ENCODE data around the gene EDDM13.
"Not testable (repeated sequence)": the region's sequence is repeated elsewhere in the genome, so short reads cannot be mapped to it uniquely, and the experiment has no call there.

EDDM13 gene

DNA sequence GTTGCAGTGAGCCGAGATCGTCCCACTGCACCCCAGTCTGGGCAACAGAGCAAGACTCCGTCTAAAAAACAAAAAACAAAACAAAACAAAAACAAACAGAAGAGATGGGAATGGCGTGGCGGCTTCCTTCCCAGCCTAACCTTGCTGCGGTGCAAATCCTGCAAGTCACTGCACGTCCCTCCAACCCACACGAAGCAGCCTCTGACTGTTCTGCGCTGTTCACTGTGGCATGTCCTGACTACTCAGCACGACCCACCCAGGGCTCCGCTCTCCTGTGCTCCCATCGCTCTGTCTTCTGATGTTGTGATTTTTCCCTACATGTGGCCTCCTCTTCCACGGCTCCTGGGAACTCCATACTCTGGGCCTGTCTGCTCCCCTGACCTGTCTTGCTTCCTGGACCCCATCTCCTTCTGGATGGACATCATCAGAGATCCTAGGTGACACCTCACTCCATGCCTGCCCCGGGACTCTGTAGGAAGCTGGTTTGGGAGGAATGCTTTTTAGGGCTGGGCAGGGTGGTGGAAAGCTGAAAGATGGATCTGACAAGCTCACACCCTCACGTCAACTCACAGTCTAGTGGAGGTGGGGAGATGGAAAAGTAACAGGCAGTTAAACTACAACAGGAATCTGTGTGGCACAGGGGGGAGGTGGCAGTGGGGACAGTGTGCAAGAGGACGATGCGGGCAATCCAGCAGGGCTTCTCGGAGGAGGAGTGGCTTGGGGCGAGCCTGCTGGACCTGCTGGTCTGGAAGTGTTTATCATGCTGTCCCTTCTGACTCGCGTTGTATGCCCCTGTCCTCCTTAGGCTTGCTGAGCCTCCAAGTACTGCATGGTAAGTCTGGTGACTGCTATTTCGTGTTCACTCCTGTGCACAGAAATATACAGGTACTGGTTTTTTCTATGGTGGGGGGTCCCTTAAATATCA lies 23.2 kb downstream of the EDDM13 start:
- no peak for DNase-seq (ENCODE audit: low read depth in 2 of 2)

DNA sequence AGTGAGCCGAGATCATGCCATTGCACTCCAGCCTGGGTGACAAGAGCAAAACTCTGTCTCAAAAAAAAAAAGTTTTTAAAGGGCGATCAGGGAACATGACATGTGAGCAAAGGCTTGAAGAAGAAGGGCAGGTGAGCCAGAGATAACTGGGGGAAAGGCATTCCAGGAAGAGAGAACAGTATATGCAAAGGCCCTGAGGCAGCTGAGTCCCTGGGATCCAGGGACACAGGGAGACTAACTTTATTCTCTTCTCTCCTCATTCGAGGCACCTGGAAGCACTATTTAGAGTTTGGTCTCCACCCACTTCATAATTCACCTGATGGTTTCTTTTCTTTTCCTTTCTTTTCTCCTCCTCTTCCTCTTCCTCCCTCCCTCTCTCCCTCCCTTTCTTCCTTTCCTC lies 24.5 kb downstream of the EDDM13 start:
- no peak for DNase-seq (ENCODE audit: low read depth in 2 of 2)

DNA sequence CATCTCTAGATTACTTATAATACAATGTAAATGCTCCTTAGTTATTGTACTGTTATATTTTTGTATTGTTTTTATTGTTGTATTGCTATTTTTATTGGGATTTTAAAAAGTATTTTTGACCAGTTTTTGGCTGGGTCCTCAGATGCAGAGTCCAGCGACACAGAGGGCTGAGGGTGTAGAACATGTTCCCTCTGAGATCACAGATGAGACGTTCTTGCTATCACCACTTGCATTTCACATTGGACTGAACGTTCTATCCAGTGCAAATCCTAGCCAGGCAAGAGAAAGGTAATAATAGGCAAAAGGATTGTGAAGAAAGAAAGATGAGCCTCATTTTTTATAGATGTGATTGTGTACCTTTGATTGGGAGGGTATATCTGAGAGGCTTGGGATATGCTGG lies 27.1 kb downstream of the EDDM13 start:
- DNase-seq (ENCODE audit: low read depth in 2 of 2) = no peak

- DNase-seq (ENCODE audit: low read depth in 2 of 2) = no peak
Observed at GRCh38 chr19:56301155-56301554, 28.6 kb downstream of the EDDM13 start.

- DNase-seq (ENCODE audit: low read depth in 2 of 2) = no peak
Observed at GRCh38 chr19:56301886-56302620, 29.5 kb downstream of the EDDM13 start.

- DNase-seq (ENCODE audit: low read depth in 2 of 2) = no peak
Observed at GRCh38 chr19:56304243-56304642, 31.7 kb downstream of the EDDM13 start.

DNA sequence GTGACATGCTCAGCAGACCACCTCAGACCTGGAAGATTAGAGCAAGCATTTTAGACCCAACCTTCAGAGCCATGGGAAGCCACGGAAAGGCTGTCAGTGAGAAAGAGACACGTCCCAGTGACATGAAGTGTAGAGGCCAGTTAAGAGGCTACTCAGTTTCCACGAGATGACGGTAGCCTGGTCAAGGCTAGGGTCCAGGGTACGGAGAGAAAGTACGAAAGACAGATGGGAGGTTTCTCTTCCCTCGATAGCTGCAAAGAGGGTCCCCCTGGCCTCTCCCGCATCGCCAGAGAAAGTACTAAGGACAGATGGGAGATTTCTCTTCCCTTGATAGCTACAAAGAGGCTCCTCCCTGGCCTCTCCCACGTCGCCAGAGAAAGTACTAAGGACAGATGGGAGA lies 33.5 kb downstream of the EDDM13 start:
- DNase-seq (ENCODE audit: low read depth in 2 of 2) = no peak

GRCh38 chr19:56307062-56307461 lies 34.5 kb downstream of the EDDM13 start:
- not testable (repeated sequence) for DNase-seq (ENCODE audit: low read depth in 2 of 2)

DNA sequence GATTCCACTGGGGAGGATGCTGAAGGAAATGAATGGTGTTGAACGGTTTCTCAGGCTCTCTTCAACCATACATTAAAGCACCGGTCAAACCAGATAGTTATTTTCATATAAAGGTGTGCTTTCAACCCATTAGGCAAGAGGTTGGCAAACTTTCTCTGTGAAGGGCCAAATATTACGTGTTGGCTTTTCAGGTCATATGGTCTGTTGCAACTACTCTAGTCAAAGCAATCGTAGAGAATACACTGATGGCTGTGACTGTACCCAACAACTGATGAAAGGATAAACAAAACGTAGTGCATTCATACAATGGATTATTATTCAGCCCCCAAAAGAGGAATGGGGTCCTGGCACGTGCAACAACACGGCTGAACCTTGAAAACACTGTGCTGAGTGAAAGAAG lies 36.2 kb downstream of the EDDM13 start:
- DNase-seq (ENCODE audit: low read depth in 2 of 2) = no peak

GRCh38 chr19:56309511-56310185 lies 37.1 kb downstream of the EDDM13 start:
- DNase-seq (ENCODE audit: low read depth in 2 of 2) = peak; percentile 10 to 35

- no peak for DNase-seq (ENCODE audit: low read depth in 2 of 2)
Observed at GRCh38 chr19:56310462-56310861, 37.9 kb downstream of the EDDM13 start.

DNA sequence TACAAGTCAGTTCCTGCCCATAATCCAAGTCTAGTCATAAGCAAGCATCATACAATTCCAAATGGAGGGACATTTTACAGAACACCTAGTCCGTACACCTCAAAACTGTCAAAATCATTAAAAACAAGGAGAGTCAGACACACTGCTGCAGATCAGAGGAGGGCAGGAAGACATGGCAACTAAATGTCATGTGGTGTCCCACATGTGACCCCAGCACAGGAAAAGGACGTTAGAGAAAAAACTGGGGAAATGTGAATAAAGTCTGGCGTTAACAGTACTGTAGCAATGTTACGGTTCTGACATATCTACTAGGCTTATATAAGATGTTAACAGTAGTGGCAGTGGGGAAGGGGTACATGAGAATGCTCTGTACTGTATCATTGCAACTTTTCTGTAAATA lies 39.8 kb downstream of the EDDM13 start:
- no peak for DNase-seq (ENCODE audit: low read depth in 2 of 2)

- DNase-seq (ENCODE audit: low read depth in 2 of 2) = no peak
Observed at GRCh38 chr19:56312787-56313657, 40.5 kb downstream of the EDDM13 start.

DNA sequence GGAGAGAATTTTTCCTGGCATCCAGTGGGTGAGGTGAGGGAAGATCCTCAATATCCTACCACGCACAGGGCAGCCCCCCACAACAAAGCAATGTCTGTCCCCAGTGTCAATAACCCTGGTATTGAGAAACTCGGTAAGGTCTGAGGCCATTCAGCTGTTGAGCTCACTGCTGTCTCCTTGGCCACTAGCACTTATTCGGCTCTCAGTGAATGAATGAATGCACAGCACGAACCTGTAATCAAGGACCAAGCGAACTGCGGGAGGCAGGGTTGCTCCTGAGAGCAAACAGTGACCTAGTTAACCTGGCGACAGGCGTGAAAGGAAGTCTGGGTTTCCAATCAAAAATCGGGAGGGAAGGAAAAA lies 41.5 kb downstream of the EDDM13 start:
- no peak for DNase-seq (ENCODE audit: low read depth in 2 of 2)

- DNase-seq (ENCODE audit: low read depth in 2 of 2) = peak; percentile 98 to 99
Observed at GRCh38 chr19:56314381-56315076, 42.0 kb downstream of the EDDM13 start, which contains the start of gene ZSCAN5A. TSS of gene ZSCAN5A (minus strand) at chr19:56314839. CDS start at chr19:56225046, 89,793 bp downstream.

- peak; percentile 74 to 86 for DNase-seq (ENCODE audit: low read depth in 2 of 2)
Observed at GRCh38 chr19:56315077-56315828, 42.7 kb downstream of the EDDM13 start.

- DNase-seq (ENCODE audit: low read depth in 2 of 2) = no peak
Observed at GRCh38 chr19:56316728-56317127, 44.2 kb downstream of the EDDM13 start.

DNA sequence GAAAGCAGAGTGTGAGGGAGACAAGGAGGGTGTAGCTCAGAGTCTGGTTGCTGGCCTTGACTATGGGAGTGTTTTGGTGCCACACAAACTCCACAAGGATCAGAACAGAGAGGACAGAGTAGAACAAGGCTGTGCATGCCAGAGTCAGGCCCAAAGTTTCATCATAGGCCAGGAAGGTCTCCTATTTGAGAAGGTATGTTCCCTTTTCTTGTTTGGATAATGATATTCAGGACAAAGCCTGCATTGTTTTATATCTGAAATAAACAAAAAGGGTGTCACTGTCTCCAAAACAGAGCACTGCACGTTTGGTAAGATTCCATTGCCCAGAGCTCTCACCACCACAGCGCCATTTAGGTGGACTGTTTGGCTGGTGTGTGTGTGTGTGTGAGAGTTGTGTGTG lies 45.2 kb downstream of the EDDM13 start:
- no peak for DNase-seq (ENCODE audit: low read depth in 2 of 2)

- DNase-seq (ENCODE audit: low read depth in 2 of 2) = no peak
Observed at GRCh38 chr19:56319991-56320390, 47.4 kb downstream of the EDDM13 start.
